Glutamatergic neuron (in vitro differentiated cells): ENCODE measurements around the gene ZNFX1. TPM values are rescaled to one million over a fixed set of nuclear protein-coding genes. Genes with fewer than 3 reads are reported as not detected.
A peak's percentile ranks its signal among the peaks of the same experiment; 100 is the strongest.
"Not testable (repeated sequence)": the region's sequence is repeated elsewhere in the genome, so short reads cannot be mapped to it uniquely, and the experiment has no call there.

Experiments used
- DNase-seq: peaks from one replicate; pipeline ENCODE4 v3.0.0; 2022
- H3K27ac Mint-ChIP-seq: one replicate; pipeline ENCODE4 v1.8.0; 2020; ENCODE audit warnings: mild to moderate bottlenecking, mixed read lengths, inconsistent platforms; ENCODE audit not compliant: unreplicated experiment
- H3K27me3 Mint-ChIP-seq: one replicate; pipeline ENCODE4 v1.8.0; 2020; ENCODE audit warnings: mild to moderate bottlenecking, moderate library complexity, mixed read lengths, inconsistent platforms; ENCODE audit not compliant: unreplicated experiment
- H3K36me3 Mint-ChIP-seq: one replicate; pipeline ENCODE4 v1.8.0; 2020; ENCODE audit warnings: mild to moderate bottlenecking, mixed read lengths, inconsistent platforms; ENCODE audit not compliant: unreplicated experiment
- H3K4me1 Mint-ChIP-seq: one replicate; pipeline ENCODE4 v1.8.0; 2020; ENCODE audit warnings: mild to moderate bottlenecking, low read depth, mixed read lengths, inconsistent platforms; ENCODE audit not compliant: unreplicated experiment
- H3K4me3 Mint-ChIP-seq: one replicate; pipeline ENCODE4 v1.8.0; 2020; ENCODE audit warnings: mild to moderate bottlenecking, mixed read lengths, inconsistent platforms; ENCODE audit not compliant: unreplicated experiment
- H3K9me3 Mint-ChIP-seq: one replicate; pipeline ENCODE4 v1.8.0; 2020; ENCODE audit warnings: mild to moderate bottlenecking, moderate library complexity, mixed read lengths, inconsistent platforms; ENCODE audit not compliant: unreplicated experiment
- CTCF ChIP-seq: fragments of 200-600 bp; sonication (generic); IDR thresholded peaks from one replicate; pipeline ENCODE4 v1.5.0; 2021; ENCODE audit not compliant: partially characterized antibody, unreplicated experiment
- total RNA-seq: library from RNA; stranded (reverse); fragmentation: NEBNext Ultra II Directional; extraction: Animal tissue kit (Norgen Biotek cat#: 25700); gene quantifications from one replicate; pipeline ENCODE4 v1.2.1, GENCODE V29; 2021; ENCODE audit not compliant: unreplicated experiment

The ZNFX1 gene
- total RNA-seq, 1 donor from 2014 or later: 11.8 TPM

- no peak for TF ChIP-seq CTCF
- peaks cover 2% of the 10 kb centered on the region for H3K27me3 Mint-ChIP-seq
- peaks cover 4% of the 10 kb centered on the region for H3K4me1 Mint-ChIP-seq
- DNase-seq: no peak
- H3K27ac Mint-ChIP-seq: no peak overlapping the region
- H3K9me3 Mint-ChIP-seq: peaks cover 8% of the 10 kb centered on the region
- no peak overlapping the region for H3K4me3 Mint-ChIP-seq
- H3K36me3 Mint-ChIP-seq: peaks cover 7% of the 10 kb centered on the region
Observed at GRCh38 chr20:49306903-49307620, 29.2 kb upstream of the ZNFX1 start.

GRCh38 chr20:49303065-49303552, 25.3 kb upstream of the ZNFX1 start:
- Mint-ChIP-seq H3K9me3 (peaks cover 2% of the 10 kb centered on the region), H3K4me3 (no peak overlapping the region), H3K27ac (no peak overlapping the region), H3K36me3 (no peaks in the 10 kb centered on the region), H3K4me1 (peaks cover 4% of the 10 kb centered on the region), H3K27me3 (peaks cover 2% of the 10 kb centered on the region)
- TF ChIP-seq CTCF: no peak
- no peak for DNase-seq

GRCh38 chr20:49297605-49298530, 20.0 kb upstream of the ZNFX1 start:
- Mint-ChIP-seq H3K27me3 (no peaks in the 10 kb centered on the region), H3K4me1 (peaks cover 2% of the 10 kb centered on the region), H3K36me3 (peaks cover 6% of the 10 kb centered on the region), H3K27ac (peak overlapping the region; percentile 18), H3K9me3 (peaks cover 2% of the 10 kb centered on the region), H3K4me3 (no peak overlapping the region)
- DNase-seq: no peak
- TF ChIP-seq CTCF: no peak

GRCh38 chr20:49294002-49294654, 16.3 kb upstream of the ZNFX1 start:
- not testable (repeated sequence) for H3K9me3 Mint-ChIP-seq, H3K27me3 Mint-ChIP-seq, DNase-seq, H3K4me3 Mint-ChIP-seq, H3K4me1 Mint-ChIP-seq, H3K27ac Mint-ChIP-seq
- peaks cover 18% of the 10 kb centered on the region for H3K36me3 Mint-ChIP-seq

- H3K36me3 Mint-ChIP-seq: peaks cover 20% of the 10 kb centered on the region
Observed at GRCh38 chr20:49293122-49293521, 15.3 kb upstream of the ZNFX1 start.

More at GRCh38 chr20:49293122-49293521, 15.3 kb upstream of the ZNFX1 start:
- H3K27ac Mint-ChIP-seq: no peak overlapping the region
- no peaks in the 10 kb centered on the region for H3K9me3 Mint-ChIP-seq
- no peak overlapping the region for H3K4me3 Mint-ChIP-seq
- H3K4me1 Mint-ChIP-seq: peaks cover 2% of the 10 kb centered on the region
- no peak for TF ChIP-seq CTCF
- no peak for DNase-seq
- no peaks in the 10 kb centered on the region for H3K27me3 Mint-ChIP-seq
